HUDEP-2 (cell line): Measurements from ENCODE around the gene MSH3.
"Not testable (repeated sequence)": the region's sequence is repeated elsewhere in the genome, so short reads cannot be mapped to it uniquely, and the experiment has no call there.

Experiments
- DNase-seq, 76 experiments: peaks; one replicate each; lab custom pipeline; 2025; ENCODE audit not compliant: unreplicated experiment in 76 of 76; lab: John Stamatoyannopoulos, UW

The MSH3 gene

GRCh38 chr5:80884086-80884813 is 229.8 kb downstream of the MSH3 start:
- DNase-seq: no peak

DNA sequence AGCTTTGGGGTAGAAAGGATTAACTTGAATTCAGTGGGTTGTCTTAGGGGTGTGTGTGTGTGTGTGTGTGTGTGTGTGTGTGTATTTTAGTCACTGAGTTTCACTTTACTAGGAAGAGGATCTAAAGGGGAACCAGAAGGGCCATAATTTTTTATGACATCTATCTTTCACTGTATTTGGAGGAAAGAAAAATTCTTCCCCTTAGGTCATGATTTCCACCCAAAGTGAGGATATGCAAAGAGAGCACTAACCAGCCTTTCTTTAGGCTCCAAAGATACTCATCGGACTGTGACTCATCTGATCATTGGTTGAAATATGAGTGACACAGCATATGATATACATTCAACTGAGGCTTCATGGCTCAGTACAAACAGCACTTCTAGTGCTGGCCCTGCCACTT is 230.5 kb downstream of the MSH3 start:
- DNase-seq: no peak

- no peak for DNase-seq
Measured at GRCh38 chr5:80885396-80886000, 231.0 kb downstream of the MSH3 start.

- no peak for DNase-seq
Measured at GRCh38 chr5:80894083-80894482, 239.6 kb downstream of the MSH3 start.

GRCh38 chr5:80895523-80895922 is 241.1 kb downstream of the MSH3 start:
- no peak for DNase-seq

DNA sequence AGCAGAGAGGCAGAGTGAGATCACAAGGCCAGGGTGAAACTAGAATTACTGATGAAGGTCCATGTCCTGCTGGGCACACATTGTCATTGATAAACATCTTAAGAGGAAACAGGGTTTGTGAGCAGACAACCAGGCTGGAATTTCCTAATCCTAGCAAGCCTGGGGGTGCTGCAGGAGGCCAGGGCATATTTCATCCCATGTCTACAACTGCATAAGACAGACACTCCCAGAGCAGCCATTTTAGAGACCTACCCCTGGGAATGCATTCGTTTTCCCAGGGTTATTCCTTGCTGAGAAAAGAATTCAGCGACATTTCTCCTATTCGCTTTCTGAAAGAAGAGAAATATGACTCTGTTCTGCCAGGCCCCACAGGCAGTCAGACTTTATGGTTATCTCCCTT is 248.2 kb downstream of the MSH3 start:
- not testable (repeated sequence) for DNase-seq

DNA sequence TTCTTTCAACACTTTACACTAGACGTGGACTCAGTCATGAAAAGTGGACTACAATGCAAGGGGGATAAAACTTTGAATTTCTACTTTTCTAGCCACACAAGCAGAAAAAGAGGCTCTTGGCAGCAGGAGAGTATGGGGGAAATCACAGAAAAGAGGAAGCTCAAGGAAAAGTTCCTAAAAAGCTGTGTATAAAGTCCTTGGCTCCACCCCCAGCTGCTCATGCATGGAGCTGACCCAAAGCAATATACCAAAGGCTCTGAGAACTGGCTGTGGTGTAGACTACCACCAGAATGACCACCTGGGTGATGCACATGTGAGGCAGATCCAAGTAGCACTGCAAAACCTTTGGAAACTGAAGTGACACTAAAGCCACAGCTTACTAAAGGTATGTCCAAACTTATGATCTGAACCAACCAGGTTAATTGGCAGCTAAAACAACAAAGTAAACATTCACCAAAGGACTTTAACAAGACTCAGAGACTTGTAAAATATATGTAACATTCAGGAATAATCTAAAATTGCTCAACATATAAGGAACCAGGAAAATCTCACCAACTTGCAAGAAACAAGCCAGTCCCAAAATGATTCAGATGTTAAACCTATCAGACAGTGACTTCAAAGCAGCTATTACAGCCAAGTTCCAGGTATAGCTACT is 250.2 kb downstream of the MSH3 start:
- no peak for DNase-seq

DNA sequence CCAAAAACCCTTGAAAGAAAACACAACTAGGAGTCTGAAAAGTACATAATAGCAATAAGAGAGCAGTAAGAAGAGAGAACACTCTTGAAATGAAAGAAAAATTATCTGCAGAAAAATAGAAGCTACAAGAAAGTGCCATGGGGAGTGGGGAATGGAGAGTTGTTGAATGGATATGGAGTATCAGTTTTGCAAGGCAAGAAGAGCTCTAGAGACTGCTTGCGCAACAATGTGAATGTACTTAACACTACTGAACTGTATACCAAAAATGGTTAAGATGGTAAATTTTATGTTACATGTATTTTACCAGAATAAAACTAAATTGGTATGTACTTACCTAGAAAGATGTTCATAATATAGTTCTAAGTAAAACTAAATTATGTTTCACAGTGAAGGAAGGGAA is 251.0 kb downstream of the MSH3 start:
- DNase-seq: no peak

GRCh38 chr5:80912479-80912878 is 258.0 kb downstream of the MSH3 start:
- no peak for DNase-seq

GRCh38 chr5:80915716-80916115 is 261.3 kb downstream of the MSH3 start:
- DNase-seq: no peak

GRCh38 chr5:80916676-80917075 is 262.2 kb downstream of the MSH3 start:
- no peak for DNase-seq

DNA sequence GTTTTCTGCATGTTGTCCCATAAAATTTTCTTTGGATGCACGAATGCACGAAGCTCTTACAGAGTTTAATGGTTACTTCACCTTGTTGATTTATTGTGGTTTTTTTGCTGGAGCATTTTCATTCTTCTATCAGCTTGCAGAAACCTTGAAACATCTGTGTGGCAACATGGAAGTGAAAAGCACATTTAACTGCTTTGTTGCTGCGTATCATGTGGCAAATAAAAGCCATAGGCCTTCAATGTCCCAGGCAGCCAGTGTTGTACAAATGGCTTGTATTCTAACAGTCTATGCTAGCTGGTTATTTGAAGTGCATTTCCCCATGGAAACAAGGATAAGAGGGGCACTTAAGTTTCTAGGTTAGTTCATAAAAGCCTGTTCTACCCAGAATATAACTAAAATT is 263.2 kb downstream of the MSH3 start:
- no peak for DNase-seq

DNA sequence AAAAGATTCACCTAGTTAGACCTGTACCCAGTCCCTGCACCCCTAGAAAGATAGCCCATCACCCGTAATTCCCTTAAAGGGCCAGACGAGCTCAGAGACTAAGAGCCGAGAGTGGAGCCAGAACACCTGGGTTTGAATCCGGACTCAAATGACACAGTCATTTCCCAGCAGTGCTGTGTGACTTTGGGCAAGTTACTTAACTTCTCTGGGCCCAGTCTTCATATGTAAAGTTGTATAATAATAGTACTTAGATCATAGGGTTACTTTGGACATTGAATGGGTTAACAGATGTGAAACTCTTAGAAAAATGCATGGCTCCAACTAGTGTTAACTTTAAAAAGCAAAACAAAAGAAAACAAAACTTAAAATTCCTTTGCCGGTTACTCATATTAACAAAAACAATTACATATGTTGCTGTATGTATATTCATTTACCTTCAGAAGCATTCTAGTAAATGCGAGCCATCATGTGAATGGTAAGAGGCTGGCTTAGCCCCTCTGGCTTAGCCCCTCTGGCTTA is 265.3 kb downstream of the MSH3 start:
- no peak for DNase-seq

GRCh38 chr5:80920333-80920732 is 265.9 kb downstream of the MSH3 start:
- no peak for DNase-seq

- DNase-seq: no peak
Measured at GRCh38 chr5:80921026-80921425, 266.6 kb downstream of the MSH3 start.

DNA sequence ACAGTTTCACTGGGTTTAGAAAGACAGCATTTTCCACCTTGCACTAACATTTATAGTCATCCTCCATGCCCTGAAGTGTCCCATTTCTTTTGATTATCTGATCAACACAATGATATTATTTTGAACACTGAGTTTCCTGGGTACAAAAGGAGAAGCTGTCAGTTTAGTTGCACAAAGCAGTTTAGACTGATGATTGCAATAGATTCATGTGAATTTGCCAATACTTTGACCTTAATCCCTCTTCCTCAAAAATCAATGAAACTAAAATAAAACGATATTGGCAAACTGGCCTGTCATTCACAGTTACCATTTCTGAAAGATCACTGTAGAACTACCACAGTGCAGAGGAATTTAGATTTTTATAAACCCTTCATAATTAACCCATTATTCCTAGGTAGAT is 271.5 kb downstream of the MSH3 start:
- DNase-seq: no peak
